HepG2 (cell line): Measurements from ENCODE around the gene MLANA. TPM values are rescaled to one million over a fixed set of nuclear protein-coding genes. Genes with fewer than 3 reads are reported as not detected.

Experiments used
- ATAC-seq: fragments of 200-7000 bp; cut with Tn5 transposase; 3 replicates; pipeline ENCODE4 v1.9.1; 2020; ENCODE audit warnings: mild to moderate bottlenecking, moderate library complexity
- BruUV-seq: library from RNA; stranded (reverse); fragments of 400-500 nt; replicated peaks from 2 replicates; lab custom pipeline; 2021; lab: Mats Ljungman, UMichigan
- CTCF ChIA-PET: fragments of 300-600 bp; formaldehyde crosslinking; extraction: SDS; loops from one replicate; lab custom pipeline; 2021; ENCODE audit warnings: low total read pairs, inconsistent platforms, low intra/inter-chr PET ratio; lab: Yijun Ruan, JAX
- POLR2A ChIA-PET: fragments of 350-600 bp; sonication (Branson Sonifier 250); formaldehyde crosslinking; loops from one replicate; lab custom pipeline; 2020; ENCODE audit warnings: antibody characterized with exemption, inconsistent platforms; lab: Yijun Ruan, JAX
- DNase-seq: peaks from one replicate; pipeline ENCODE4 v3.0.0-alpha.2; 2015; ENCODE audit warnings: low spot score
- FAIRE-seq: peaks from 3 replicates; lab custom pipeline; 2011; peaks lifted over from hg19 to GRCh38; lab: Jason Lieb, UNC
- H2AFZ ChIP-seq: one replicate; pipeline ENCODE4 v1.6.1; 2011; ENCODE audit warnings: low read length, inconsistent platforms
- H3K27ac ChIP-seq: fragments of 300-600 bp; 3 replicates; pipeline ENCODE4 v1.8.0; 2011; ENCODE audit warnings: mixed run types, mild to moderate bottlenecking, mixed read lengths, low read length, inconsistent platforms; ENCODE audit not compliant: insufficient read depth; ENCODE audit errors: extremely low read length
- H3K27me3 ChIP-seq, 2 experiments: fragments of 200-600 bp in 1 of 2; 2 replicates in 1 of 2; 3 replicates in 1 of 2; pipeline versions ENCODE4 v1.6.0 to v1.8.0; 2011; ENCODE audit warnings: low read length in 2 of 2, mild to moderate bottlenecking in 2 of 2, moderate library complexity in 2 of 2, inconsistent platforms in 1 of 2; ENCODE audit not compliant: insufficient read depth in 2 of 2, control insufficient read depth in 1 of 2
- H3K36me3 ChIP-seq, 2 experiments: fragments of 200-600 bp in 1 of 2; replicated peaks in 1 of 2; 2 replicates in 1 of 2; 3 replicates in 1 of 2; pipeline versions ENCODE4 v1.5.1 to v1.8.0; 2011; ENCODE audit warnings: low read length in 2 of 2, inconsistent platforms in 1 of 2; ENCODE audit not compliant: insufficient read depth in 2 of 2, control insufficient read depth in 1 of 2
- H3K4me1 ChIP-seq: 2 replicates; pipeline ENCODE4 v1.5.1; 2012; ENCODE audit warnings: low read length, inconsistent platforms; ENCODE audit not compliant: insufficient read depth
- H3K4me2 ChIP-seq: 2 replicates; pipeline ENCODE4 v1.6.0; 2011; ENCODE audit warnings: low read depth, low read length, inconsistent platforms
- H3K4me3 ChIP-seq, 3 experiments: fragments of 200-600 bp in 1 of 3; sonication (generic), shearing (Covaris generic) in 1 of 3; replicated peaks in 1 of 3; 2 replicates each; pipeline ENCODE4 v1.5.1; 2011 to 2016; ENCODE audit warnings: low read length in 3 of 3, inconsistent platforms in 2 of 3, low read depth in 2 of 3, mild to moderate bottlenecking in 2 of 3, control low read depth in 1 of 3, mixed read lengths in 1 of 3; ENCODE audit not compliant: insufficient read depth in 1 of 3
- H3K79me2 ChIP-seq: one replicate; pipeline ENCODE4 v1.6.1; 2011; ENCODE audit warnings: low read length, inconsistent platforms; ENCODE audit not compliant: insufficient read depth
- H3K9ac ChIP-seq: 2 replicates; pipeline ENCODE4 v1.6.0; 2011; ENCODE audit warnings: mild to moderate bottlenecking, low read depth, low read length, inconsistent platforms; ENCODE audit not compliant: insufficient read depth
- H3K9me3 ChIP-seq: 2 replicates; pipeline ENCODE4 v1.5.1; 2012; ENCODE audit warnings: mild to moderate bottlenecking, low read length
- H4K20me1 ChIP-seq: 2 replicates; pipeline ENCODE4 v1.6.0; 2011; ENCODE audit warnings: inconsistent platforms, mild to moderate bottlenecking, low read length, moderate library complexity; ENCODE audit not compliant: insufficient read depth
- HOXA9 ChIP-seq: sonication (generic); formaldehyde crosslinking; IDR thresholded peaks from 2 replicates; pipeline ENCODE4 v1.8.1; 2022; ENCODE audit warnings: missing genetic modification reagents, mild to moderate bottlenecking, moderate library complexity, borderline replicate concordance
- SIN3A ChIP-seq: IDR thresholded peaks from 2 replicates; pipeline ENCODE4 v1.6.1; 2011; ENCODE audit warnings: low read depth, mild to moderate bottlenecking, control low read depth, low read length, borderline replicate concordance
- SOX5 ChIP-seq: IDR thresholded peaks from 2 replicates; pipeline ENCODE4 v1.6.1; 2016; ENCODE audit warnings: borderline replicate concordance
- THAP11 ChIP-seq: IDR thresholded peaks from 2 replicates; pipeline ENCODE4 v1.6.1; 2016; ENCODE audit warnings: missing biosample characterization, missing genetic modification reagents
- YEATS4 ChIP-seq: sonication (generic); formaldehyde crosslinking; IDR thresholded peaks from 2 replicates; pipeline ENCODE4 v1.4.0; 2020; ENCODE audit warnings: missing genetic modification reagents, borderline replicate concordance
- ZNF30 ChIP-seq: sonication (generic); formaldehyde crosslinking; IDR thresholded peaks from 2 replicates; pipeline ENCODE4 v1.5.0; 2020; ENCODE audit warnings: mild to moderate bottlenecking, missing genetic modification reagents
- WGBS: methylation state at CpG from one replicate; pipeline ENCODE4 v1.1.6; 2017; ENCODE audit warnings: low lambda C conversion rate; 5-methylcytosine and 5-hydroxymethylcytosine counted together
- in situ Hi-C: cut with HindIII; loops from 2 replicates; pipeline ENCODE4 v1.10.0; 2017; ENCODE audit warnings: low pct_unique_long_range_greater_than_20kb; ENCODE audit not compliant: extremely low pct_ligation_motif_present
- intact Hi-C: fragments of 100-400 bp; cut with micrococcal nuclease; formaldehyde crosslinking; loops from one replicate; pipeline ENCODE4 v1.10.0; 2022; ENCODE audit not compliant: unreplicated experiment
- polyA plus RNA-seq, 8 experiments: library from polyadenylated mRNA; depleted of rRNA in 3 of 8; stranded (reverse) in 7 of 8; unstranded in 1 of 8; fragments of >200 nt; fragmentation: Illumina TruSeq in 4 of 8; extraction: Trizol in 4 of 8; gene quantifications; 2 replicates each; pipeline versions ENCODE4 v1.2.1 to v1.2.3, GENCODE V29; 2011 to 2016; ENCODE audit warnings: low read depth in 4 of 8, missing spikeins in 1 of 8, mixed read lengths in 1 of 8; ENCODE audit not compliant: insufficient read depth in 1 of 8
- total RNA-seq, 5 experiments: library from RNA; depleted of rRNA; stranded (reverse); fragments of >200 nt; fragmentation: Illumina TruSeq; extraction: Trizol; gene quantifications; 2 replicates each; pipeline ENCODE4 v1.2.3, GENCODE V29; 2016; ENCODE audit warnings: low read depth in 1 of 5

The MLANA gene
- total and polyA plus RNA-seq, 2 of the 13 experiments (the other 11 are each of a cell fraction or from before 2014, with no cell fraction given), result 0.11 to 0.18 TPM

- peak overlapping the region; percentile 25 to 49 (median 34); a peak in 4 of 6 replicates for H3K4me3 ChIP-seq
- peaks cover 62% of the 10 kb centered on the region for H3K4me1 ChIP-seq
- intact Hi-C loops (no loop called here), in situ Hi-C loops (no loop called here)
- H3K9me3 ChIP-seq, result no peaks in the 10 kb centered on the region
- TF ChIP-seq SOX5 (CRISPR knock-in tag) (no peak), HOXA9 (no peak), SIN3A (no peak), YEATS4 (0 out of 2 replicates have a peak, but pooled peaks have one; percentile 48), THAP11 (CRISPR knock-in tag) (0 out of 2 replicates have a peak, but pooled peaks have one; percentile 4), ZNF30 (CRISPR knock-in tag) (no peak)
- ATAC-seq, result no peak
- H3K36me3 ChIP-seq, result no peaks in the 10 kb centered on the region
- no peaks in the 10 kb centered on the region for H3K27me3 ChIP-seq
- WGBS, result 29% methylated on average over 5 of the region's 5 CpGs
- ChIA-PET POLR2A (interaction anchor here (0.9 to 2.3 kb wide), 3 partner anchors 11 to 1051 kb away, joined by 3 to 15 read pairs (median 3); partner anchors contain the start of gene ERMP1), CTCF (no interaction called here)
- H3K9ac ChIP-seq, result peak overlapping the region; percentile 46
- no peak for FAIRE-seq
- H3K79me2 ChIP-seq, result no peaks in the 10 kb centered on the region
- H3K27ac ChIP-seq, result peak overlapping the region; percentile 70
- peak overlapping the region; percentile 73 for H2AFZ ChIP-seq
- DNase-seq, result no peak
- peak overlapping the region; percentile 74 for H3K4me2 ChIP-seq
- H4K20me1 ChIP-seq, result no peaks in the 10 kb centered on the region
- no TSS peak for BruUV-seq
Measured at GRCh38 chr9:5842929-5843793, 47.5 kb upstream of the MLANA start.
